Keratinocyte (primary cell): ENCODE measurements around the gene DLG2. TPM values are rescaled to one million over a fixed set of nuclear protein-coding genes. Genes with fewer than 3 reads are reported as not detected.

Source experiments
- DNase-seq: peaks from one replicate; pipeline ENCODE4 v3.0.0-alpha.2; 2011; ENCODE audit warnings: low read depth, missing footprints, low spot score
- FAIRE-seq: peaks from 2 replicates; lab custom pipeline; 2011; peaks lifted over from hg19 to GRCh38; lab: Jason Lieb, UNC
- H2AFZ ChIP-seq: 2 replicates; pipeline ENCODE4 v1.6.0; 2012; ENCODE audit warnings: low read length, control low read depth, inconsistent platforms; ENCODE audit not compliant: control insufficient read depth
- H3K27ac ChIP-seq: 2 replicates; pipeline ENCODE4 v1.5.1; 2011; ENCODE audit warnings: low read length; ENCODE audit not compliant: control insufficient read depth, insufficient read depth
- H3K27me3 ChIP-seq: 3 replicates; pipeline ENCODE4 v1.6.0; 2011; ENCODE audit warnings: low read length; ENCODE audit not compliant: control insufficient read depth, insufficient read depth; ENCODE audit errors: extremely low read depth
- H3K36me3 ChIP-seq, 2 experiments: 2 replicates in 1 of 2; 3 replicates in 1 of 2; pipeline ENCODE4 v1.5.1; 2011; ENCODE audit warnings: low read length in 2 of 2, mild to moderate bottlenecking in 1 of 2; ENCODE audit not compliant: control insufficient read depth in 2 of 2, insufficient read depth in 2 of 2; ENCODE audit errors: extremely low read depth in 1 of 2
- H3K4me1 ChIP-seq: 3 replicates; pipeline ENCODE4 v1.5.1; 2011; ENCODE audit warnings: low read length; ENCODE audit not compliant: control insufficient read depth, insufficient read depth; ENCODE audit errors: extremely low read depth
- H3K4me2 ChIP-seq: 3 replicates; pipeline ENCODE4 v1.6.0; 2011; ENCODE audit warnings: low read depth, low read length; ENCODE audit not compliant: control insufficient read depth, insufficient read depth; ENCODE audit errors: extremely low read depth
- H3K4me3 ChIP-seq, 3 experiments: fragments of 200-600 bp in 1 of 3; sonication (generic) in 1 of 3; 2 replicates in 2 of 3; 3 replicates in 1 of 3; pipeline ENCODE4 v1.5.1; 2011 to 2016; ENCODE audit warnings: low read length in 3 of 3, mild to moderate bottlenecking in 3 of 3, control low read depth in 2 of 3, inconsistent platforms in 1 of 3, low read depth in 1 of 3, mixed read lengths in 1 of 3, mixed run types in 1 of 3, moderate library complexity in 1 of 3; ENCODE audit not compliant: control insufficient read depth in 2 of 3, insufficient read depth in 2 of 3; ENCODE audit errors: extremely low read depth in 1 of 3
- H3K79me2 ChIP-seq: 2 replicates; pipeline ENCODE4 v1.6.0; 2012; ENCODE audit warnings: low read length; ENCODE audit not compliant: control insufficient read depth, insufficient read depth
- H3K9ac ChIP-seq: 3 replicates; pipeline ENCODE4 v1.6.0; 2011; ENCODE audit warnings: low read length; ENCODE audit not compliant: control insufficient read depth, insufficient read depth; ENCODE audit errors: extremely low read depth
- H3K9me1 ChIP-seq: 3 replicates; pipeline ENCODE4 v1.6.0; 2011; ENCODE audit warnings: low read length; ENCODE audit not compliant: control insufficient read depth, insufficient read depth; ENCODE audit errors: extremely low read depth
- H3K9me3 ChIP-seq: 2 replicates; pipeline ENCODE4 v1.5.1; 2012; ENCODE audit warnings: low read depth, low read length; ENCODE audit not compliant: control insufficient read depth
- H4K20me1 ChIP-seq: 3 replicates; pipeline ENCODE4 v1.6.0; 2011; ENCODE audit warnings: low read length; ENCODE audit not compliant: control insufficient read depth, insufficient read depth; ENCODE audit errors: extremely low read depth
- CTCF ChIP-seq, 3 experiments: IDR thresholded peaks in 1 of 3; conservative IDR thresholded peaks in 1 of 3; optimal IDR thresholded peaks in 1 of 3; 2 replicates in 2 of 3; 3 replicates in 1 of 3; pipeline versions ENCODE3 to v1.5.1; 2011; ENCODE audit warnings: low read length in 3 of 3, mild to moderate bottlenecking in 3 of 3, moderate library complexity in 2 of 3, control low read depth in 1 of 3, inconsistent platforms in 1 of 3; ENCODE audit not compliant: insufficient read depth in 2 of 3; ENCODE audit errors: extremely low read depth in 1 of 3
- EZH2 ChIP-seq: IDR thresholded peaks from one replicate; pipeline ENCODE4 v1.6.1; 2012; ENCODE audit warnings: inconsistent platforms, mild to moderate bottlenecking, low read length, moderate library complexity
- dilution Hi-C: fragments of 300-500 bp; cut with MboI; formaldehyde crosslinking; loops from one replicate; pipeline ENCODE4 v1.7.0; 2020; ENCODE audit warnings: low sequenced_read_pairs; ENCODE audit not compliant: extremely low pct_ligation_motif_present
- polyA plus RNA-seq, 5 experiments: library from polyadenylated mRNA; depleted of rRNA in 3 of 5; stranded (reverse) in 3 of 5; stranded (forward) in 1 of 5; unstranded in 1 of 5; fragments of >200 nt; gene quantifications; 1 replicate in 1 of 5; 2 replicates in 3 of 5; 3 replicates in 1 of 5; pipeline versions ENCODE4 v1.2.1 to v1.2.3, GENCODE V29; 2011 to 2012; ENCODE audit warnings: missing spikeins in 2 of 5, low read depth in 1 of 5, low replicate concordance in 1 of 5

Gene DLG2
- polyA plus RNA-seq, 1 donor (not counting 4 experiments of a cell fraction or from before 2014, with no cell fraction given), result 0.55 TPM

- no peak for DNase-seq
- dilution Hi-C loops, result no loop called here
- H3K36me3 ChIP-seq, result no peaks in the 10 kb centered on the region
- H3K27ac ChIP-seq, result no peak overlapping the region
- H3K4me3 ChIP-seq, result no peak overlapping the region
- no peaks in the 10 kb centered on the region for H3K27me3 ChIP-seq
- H4K20me1 ChIP-seq, result no peaks in the 10 kb centered on the region
- no peak overlapping the region for H3K4me2 ChIP-seq
- no peak for FAIRE-seq
- H3K9me3 ChIP-seq, result no peaks in the 10 kb centered on the region
- no peak overlapping the region for H3K9ac ChIP-seq
- no peaks in the 10 kb centered on the region for H3K4me1 ChIP-seq
- H2AFZ ChIP-seq, result no peak overlapping the region
- H3K79me2 ChIP-seq, result no peaks in the 10 kb centered on the region
- no peak for TF ChIP-seq CTCF (optimal IDR thresholded peaks at IDR 0.05 in 1 of 3, IDR thresholded peaks at IDR 0.05 in 1 of 3, conservative IDR thresholded peaks at IDR 0.05 in 1 of 3; ENCODE audit: extremely low read depth in 1 of 3, insufficient read depth in 2 of 3, low read length in 3 of 3)
- TF ChIP-seq EZH2, result no peak
- H3K9me1 ChIP-seq, result no peaks in the 10 kb centered on the region
Measured at GRCh38 chr11:84894666-84895065, 732.5 kb downstream of the DLG2 start.

DNA sequence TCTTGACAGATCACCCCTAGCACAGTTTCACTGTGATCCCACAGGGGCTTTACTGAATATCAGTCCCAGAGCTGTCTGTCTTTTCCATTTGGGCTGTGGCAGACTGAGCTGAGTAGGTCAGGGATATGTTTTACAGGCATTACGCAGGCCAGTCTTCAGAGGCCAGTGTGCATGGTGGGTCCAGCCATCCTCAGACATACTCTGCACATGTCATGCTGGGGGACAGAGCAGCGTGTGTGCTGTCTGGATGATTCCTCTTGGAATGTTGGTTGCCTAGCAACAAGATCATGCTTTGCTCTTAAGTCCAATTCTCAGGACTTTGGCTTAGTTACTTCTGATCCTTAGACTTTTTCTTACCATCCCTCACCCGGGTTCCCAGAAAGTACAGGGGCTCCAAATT is 736.5 kb downstream of the DLG2 start:
- FAIRE-seq (no peak), DNase-seq (no peak)
- Histone ChIP-seq H3K79me2 (no peaks in the 10 kb centered on the region), H3K36me3 (no peaks in the 10 kb centered on the region), H3K27me3 (no peaks in the 10 kb centered on the region), H3K4me3 (no peak overlapping the region), H3K9me3 (no peaks in the 10 kb centered on the region), H3K9ac (no peak overlapping the region), H3K4me2 (no peak overlapping the region), H2AFZ (no peak overlapping the region), H3K9me1 (no peaks in the 10 kb centered on the region), H3K4me1 (no peaks in the 10 kb centered on the region), H3K27ac (no peak overlapping the region), H4K20me1 (no peaks in the 10 kb centered on the region)
- dilution Hi-C loops, result no loop called here
- TF ChIP-seq EZH2 (no peak), CTCF (optimal IDR thresholded peaks at IDR 0.05 in 1 of 3, IDR thresholded peaks at IDR 0.05 in 1 of 3, conservative IDR thresholded peaks at IDR 0.05 in 1 of 3; ENCODE audit: extremely low read depth in 1 of 3, insufficient read depth in 2 of 3, low read length in 3 of 3) (no peak)
